Measurements from ENCODE around the gene SBF2.

Gene SBF2

DNA sequence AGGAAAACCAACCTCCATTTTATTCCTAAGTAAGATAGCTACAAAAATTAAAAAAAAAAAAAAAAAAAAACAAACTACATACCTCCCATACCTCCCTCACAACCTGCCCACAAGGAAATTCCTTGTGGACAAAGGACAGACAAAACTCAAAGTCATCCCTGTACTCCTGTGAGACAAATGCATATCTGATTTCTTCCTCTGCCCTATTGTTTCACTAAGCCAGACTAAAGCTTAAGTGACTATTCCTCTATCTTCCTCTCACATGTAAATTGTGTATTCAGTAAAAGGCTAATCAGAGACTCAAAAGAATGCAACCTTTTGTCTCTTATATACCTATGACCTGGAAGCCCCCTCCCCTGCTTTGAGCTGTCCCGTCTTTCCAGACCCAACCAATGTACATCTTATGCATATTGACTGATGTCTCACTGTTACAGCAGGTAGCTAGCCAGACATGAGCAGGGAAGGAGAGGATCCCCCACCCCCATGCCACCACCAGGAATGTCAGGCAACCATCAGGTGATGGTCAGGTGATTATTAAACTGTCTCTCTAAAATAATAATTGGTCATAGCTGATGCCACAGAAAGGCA, 289.4 kb downstream of the SBF2 start:
- no peak for TF ChIP-seq POLR2AphosphoS5 (IDR thresholded peaks at IDR 0.05; ENCODE audit: low read depth, low read length)
- TF ChIP-seq SIN3A (IDR thresholded peaks at IDR 0.05; ENCODE audit: borderline replicate concordance, insufficient read depth, low read length) = no peak
- TF ChIP-seq FOXP2 (optimal IDR thresholded peaks at IDR 0.05; ENCODE audit: borderline replicate concordance, extremely low read depth, extremely low read length, insufficient read depth) = no peak
- TF ChIP-seq, protein P1, sequence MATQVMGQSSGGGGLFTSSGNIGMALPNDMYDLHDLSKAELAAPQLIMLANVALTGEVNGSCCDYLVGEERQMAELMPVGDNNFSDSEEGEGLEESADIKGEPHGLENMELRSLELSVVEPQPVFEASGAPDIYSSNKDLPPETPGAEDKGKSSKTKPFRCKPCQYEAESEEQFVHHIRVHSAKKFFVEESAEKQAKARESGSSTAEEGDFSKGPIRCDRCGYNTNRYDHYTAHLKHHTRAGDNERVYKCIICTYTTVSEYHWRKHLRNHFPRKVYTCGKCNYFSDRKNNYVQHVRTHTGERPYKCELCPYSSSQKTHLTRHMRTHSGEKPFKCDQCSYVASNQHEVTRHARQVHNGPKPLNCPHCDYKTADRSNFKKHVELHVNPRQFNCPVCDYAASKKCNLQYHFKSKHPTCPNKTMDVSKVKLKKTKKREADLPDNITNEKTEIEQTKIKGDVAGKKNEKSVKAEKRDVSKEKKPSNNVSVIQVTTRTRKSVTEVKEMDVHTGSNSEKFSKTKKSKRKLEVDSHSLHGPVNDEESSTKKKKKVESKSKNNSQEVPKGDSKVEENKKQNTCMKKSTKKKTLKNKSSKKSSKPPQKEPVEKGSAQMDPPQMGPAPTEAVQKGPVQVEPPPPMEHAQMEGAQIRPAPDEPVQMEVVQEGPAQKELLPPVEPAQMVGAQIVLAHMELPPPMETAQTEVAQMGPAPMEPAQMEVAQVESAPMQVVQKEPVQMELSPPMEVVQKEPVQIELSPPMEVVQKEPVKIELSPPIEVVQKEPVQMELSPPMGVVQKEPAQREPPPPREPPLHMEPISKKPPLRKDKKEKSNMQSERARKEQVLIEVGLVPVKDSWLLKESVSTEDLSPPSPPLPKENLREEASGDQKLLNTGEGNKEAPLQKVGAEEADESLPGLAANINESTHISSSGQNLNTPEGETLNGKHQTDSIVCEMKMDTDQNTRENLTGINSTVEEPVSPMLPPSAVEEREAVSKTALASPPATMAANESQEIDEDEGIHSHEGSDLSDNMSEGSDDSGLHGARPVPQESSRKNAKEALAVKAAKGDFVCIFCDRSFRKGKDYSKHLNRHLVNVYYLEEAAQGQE (IDR thresholded peaks at IDR 0.05; ENCODE audit: insufficient read depth in 1 of 2, low read depth in 2 of 2, low read length in 2 of 2) = no peak
- no peak for TF ChIP-seq TAF1 (IDR thresholded peaks at IDR 0.05; ENCODE audit: borderline replicate concordance, insufficient read depth, low read length)

DNA sequence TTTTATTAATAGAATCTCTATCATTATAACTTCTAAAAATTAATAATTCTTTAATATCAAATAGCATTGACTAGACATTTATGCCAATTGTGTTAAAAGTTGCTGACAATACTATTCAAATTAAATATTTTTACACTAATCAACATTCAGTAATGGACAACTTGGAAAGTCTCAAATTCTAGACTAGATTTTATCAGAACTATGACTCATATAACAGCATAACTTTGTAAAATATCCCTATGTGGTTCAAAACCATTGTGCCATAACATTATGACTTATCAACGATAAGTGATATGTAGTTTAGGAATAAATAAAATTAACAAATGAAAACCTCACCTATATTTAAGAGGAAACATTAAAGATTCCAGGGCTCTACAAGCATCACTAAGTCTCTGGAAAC, 291.8 kb downstream of the SBF2 start:
- no peak for TF ChIP-seq FOXP2 (optimal IDR thresholded peaks at IDR 0.05; ENCODE audit: borderline replicate concordance, extremely low read depth, extremely low read length, insufficient read depth)
- TF ChIP-seq, protein P1 (IDR thresholded peaks at IDR 0.05; ENCODE audit: insufficient read depth in 1 of 2, low read depth in 2 of 2, low read length in 2 of 2) = no peak
- TF ChIP-seq TAF1 (IDR thresholded peaks at IDR 0.05; ENCODE audit: borderline replicate concordance, insufficient read depth, low read length) = no peak
- no peak for TF ChIP-seq SIN3A (IDR thresholded peaks at IDR 0.05; ENCODE audit: borderline replicate concordance, insufficient read depth, low read length)
- TF ChIP-seq POLR2AphosphoS5 (IDR thresholded peaks at IDR 0.05; ENCODE audit: low read depth, low read length) = no peak

DNA sequence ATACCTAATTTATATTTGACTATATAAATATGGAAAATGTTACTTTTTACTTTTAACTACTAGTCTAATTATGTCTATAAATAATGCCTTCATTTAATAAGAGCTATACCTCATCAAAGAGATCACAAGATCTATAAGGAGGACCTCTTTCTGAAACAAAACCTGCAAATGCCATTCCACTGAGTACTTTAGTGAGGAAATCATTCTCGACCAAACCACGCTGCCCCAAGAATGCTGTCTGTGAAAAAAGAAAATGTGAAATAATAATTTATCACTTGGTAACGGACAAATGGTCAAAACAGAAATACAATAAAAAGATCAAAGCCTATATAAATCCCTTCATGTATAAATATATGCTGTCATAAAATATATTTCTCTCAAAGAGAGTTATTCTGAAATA, 301.7 kb downstream of the SBF2 start:
- no peak for TF ChIP-seq POLR2AphosphoS5 (IDR thresholded peaks at IDR 0.05; ENCODE audit: low read depth, low read length)
- TF ChIP-seq SIN3A (IDR thresholded peaks at IDR 0.05; ENCODE audit: borderline replicate concordance, insufficient read depth, low read length) = no peak
- TF ChIP-seq, protein P1 (IDR thresholded peaks at IDR 0.05; ENCODE audit: insufficient read depth in 1 of 2, low read depth in 2 of 2, low read length in 2 of 2) = no peak
- TF ChIP-seq TAF1 (IDR thresholded peaks at IDR 0.05; ENCODE audit: borderline replicate concordance, insufficient read depth, low read length) = no peak
- TF ChIP-seq FOXP2 (optimal IDR thresholded peaks at IDR 0.05; ENCODE audit: borderline replicate concordance, extremely low read depth, extremely low read length, insufficient read depth) = no peak

DNA sequence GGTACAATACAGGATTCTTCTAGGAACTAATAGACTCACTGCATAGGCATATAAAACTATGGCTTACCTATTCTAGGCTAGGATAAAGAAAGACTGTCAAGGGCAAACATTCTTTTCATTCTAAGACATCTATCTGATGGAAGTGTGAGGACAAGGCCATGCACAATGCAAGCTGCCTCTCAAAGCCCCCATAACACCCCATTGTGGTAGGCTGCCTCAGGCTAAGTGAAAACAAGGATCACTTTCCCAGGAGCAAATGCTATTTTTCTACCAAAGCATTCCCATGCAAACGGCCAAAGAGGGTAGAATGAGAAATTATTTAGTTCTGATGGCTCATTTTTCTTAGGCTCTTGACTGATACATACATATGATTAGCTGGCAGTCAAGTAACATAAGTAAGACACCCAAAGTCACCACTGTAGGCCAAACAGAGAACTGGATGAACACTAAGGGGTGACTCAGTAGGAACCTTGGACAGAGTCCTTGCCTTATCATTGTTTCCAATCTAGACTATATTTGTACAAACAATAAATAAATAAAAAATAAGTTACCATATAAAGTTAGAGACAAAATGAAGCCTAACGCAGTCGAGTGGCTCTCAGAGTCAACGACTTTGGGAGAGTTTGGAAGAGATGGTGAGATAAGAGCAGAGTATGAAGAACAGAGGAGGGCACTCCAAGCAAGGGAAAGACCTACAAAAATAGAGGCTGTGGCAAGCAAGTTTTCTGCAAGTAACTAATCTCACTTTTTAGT, 303.6 kb downstream of the SBF2 start:
- TF ChIP-seq, protein P1 (IDR thresholded peaks at IDR 0.05; ENCODE audit: insufficient read depth in 1 of 2, low read depth in 2 of 2, low read length in 2 of 2) = peak; percentile 38 to 84; a peak in 2 of 4 replicates
- no peak for TF ChIP-seq TAF1 (IDR thresholded peaks at IDR 0.05; ENCODE audit: borderline replicate concordance, insufficient read depth, low read length)

All from PFSK-1 (cell line).